OCI-LY7 (cell line): Measurements from ENCODE around the gene FADD. TPM values are rescaled to one million over a fixed set of nuclear protein-coding genes. Genes with fewer than 3 reads are reported as not detected.

ENCODE experiments used
- Bru-seq: library from RNA; stranded (reverse); fragments of 400-500 nt; gene quantifications from one replicate; lab custom pipeline; 2021; lab: Mats Ljungman, UMichigan
- BruChase-seq, 2 experiments: library from RNA; stranded (reverse); fragments of 400-500 nt; gene quantifications; one replicate each; lab custom pipeline; 2021; lab: Mats Ljungman, UMichigan
- BruUV-seq: library from RNA; stranded (reverse); fragments of 400-500 nt; replicated peaks from 2 replicates; lab custom pipeline; 2021; lab: Mats Ljungman, UMichigan
- CTCF ChIA-PET: fragments of 300-600 bp; sonication (Branson Sonifier 250); formaldehyde crosslinking; loops from one replicate; lab custom pipeline; 2022; ENCODE audit warnings: antibody characterized with exemption; ENCODE audit not compliant: unreplicated experiment; lab: Charles Lee
- POLR2A ChIA-PET: fragments of 300-600 bp; sonication (Branson Sonifier 250); formaldehyde crosslinking; loops from one replicate; lab custom pipeline; 2022; ENCODE audit warnings: antibody characterized with exemption; lab: Charles Lee
- DNase-seq: peaks from one replicate; pipeline ENCODE4 v3.0.0-alpha.2; 2015; ENCODE audit warnings: low spot score
- H2AFZ ChIP-seq: fragments of 200-600 bp; sonication (generic), shearing (Covaris generic); 2 replicates; pipeline ENCODE4 v1.6.1; 2014; ENCODE audit warnings: mild to moderate bottlenecking, antibody characterized with exemption, low read length, moderate library complexity
- H3K27ac ChIP-seq: fragments of 200-600 bp; sonication (generic); 2 replicates; pipeline ENCODE4 v1.5.1; 2014; ENCODE audit warnings: mixed run types, low read depth, mild to moderate bottlenecking, moderate library complexity, low read length, inconsistent platforms; ENCODE audit not compliant: poor library complexity, severe bottlenecking
- H3K36me3 ChIP-seq: fragments of 200-600 bp; sonication (generic); 2 replicates; pipeline ENCODE4 v1.6.1; 2014; ENCODE audit warnings: mild to moderate bottlenecking, antibody characterized with exemption, low read length, moderate library complexity, mixed read lengths; ENCODE audit not compliant: insufficient read depth
- H3K4me1 ChIP-seq: fragments of 200-600 bp; sonication (generic); 2 replicates; pipeline ENCODE4 v1.5.1; 2014; ENCODE audit warnings: mild to moderate bottlenecking, low read length; ENCODE audit not compliant: insufficient read depth, poor library complexity, severe bottlenecking
- H3K4me2 ChIP-seq: fragments of 200-600 bp; sonication (generic); 2 replicates; pipeline ENCODE4 v1.6.1; 2014; ENCODE audit warnings: mild to moderate bottlenecking, low read length
- H3K4me3 ChIP-seq: fragments of 200-600 bp; sonication (generic); 2 replicates; pipeline ENCODE4 v1.5.1; 2014; ENCODE audit warnings: mild to moderate bottlenecking, low read depth, low read length; ENCODE audit not compliant: poor library complexity, severe bottlenecking
- H3K79me2 ChIP-seq: fragments of 200-600 bp; sonication (generic); 2 replicates; pipeline ENCODE4 v1.6.1; 2016; ENCODE audit warnings: low read depth, mild to moderate bottlenecking, low read length, moderate library complexity, mixed read lengths; ENCODE audit not compliant: insufficient read depth
- H3K9me2 ChIP-seq: fragments of 200-600 bp; sonication (generic); 2 replicates; pipeline ENCODE4 v1.6.1; 2016; ENCODE audit warnings: mild to moderate bottlenecking, low read length, mixed read lengths; ENCODE audit not compliant: insufficient read depth
- H3K9me3 ChIP-seq: fragments of 200-600 bp; sonication (generic); 2 replicates; pipeline ENCODE4 v1.6.1; 2014; ENCODE audit warnings: mild to moderate bottlenecking, mixed run types, low read length, mixed read lengths
- H4K20me1 ChIP-seq: fragments of 200-600 bp; sonication (generic); 2 replicates; pipeline ENCODE4 v1.6.1; 2014; ENCODE audit warnings: mild to moderate bottlenecking, antibody characterized with exemption, low read length, moderate library complexity, mixed read lengths; ENCODE audit not compliant: insufficient read depth
- CTCF ChIP-seq: fragments of 200-600 bp; sonication (generic); conservative IDR thresholded peaks from 2 replicates; pipeline ENCODE4 v1.5.1; 2014; ENCODE audit warnings: mild to moderate bottlenecking, antibody characterized with exemption, low read length, moderate library complexity, mixed read lengths
- EZH2phosphoT487 ChIP-seq: fragments of 200-600 bp; sonication (generic); IDR thresholded peaks from 2 replicates; pipeline ENCODE4 v1.6.1; 2018; ENCODE audit warnings: low read depth, borderline replicate concordance, mild to moderate bottlenecking, mixed run types, antibody characterized with exemption, low read length, moderate library complexity, mixed read lengths
- intact Hi-C: fragments of 100-400 bp; cut with micrococcal nuclease; formaldehyde crosslinking; loops from one replicate; pipeline ENCODE4 v1.10.0; 2022; ENCODE audit not compliant: unreplicated experiment
- long read RNA-seq: library from polyadenylated mRNA; stranded (forward); transcript quantifications from one replicate; pipeline ENCODE4 v2.0.0, GENCODE V29; 2022
- total RNA-seq, 2 experiments: library from RNA; depleted of rRNA in 1 of 2; stranded (reverse); fragments of >200 nt in 1 of 2; shearing (Covaris generic) in 1 of 2; gene quantifications; 2 replicates each; pipeline ENCODE4 v1.2.3, GENCODE V29; 2014 to 2022

FADD gene, protein sequence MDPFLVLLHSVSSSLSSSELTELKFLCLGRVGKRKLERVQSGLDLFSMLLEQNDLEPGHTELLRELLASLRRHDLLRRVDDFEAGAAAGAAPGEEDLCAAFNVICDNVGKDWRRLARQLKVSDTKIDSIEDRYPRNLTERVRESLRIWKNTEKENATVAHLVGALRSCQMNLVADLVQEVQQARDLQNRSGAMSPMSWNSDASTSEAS
- total RNA-seq (2014; rRNA removed; shearing (Covaris generic)): 27.5 and 34.1 TPM in 2 replicates
- 26.7 and 32.9 TPM in 2 replicates for total RNA-seq (2022)
- Bru-seq, nascent RNA: percentile 80 among the genes with signal in this experiment
- percentile 66 among the genes with signal in this experiment for BruChase-seq, experiment 1, labeled RNA remaining after a 6-hour chase
- percentile 74 among the genes with signal in this experiment for BruChase-seq, experiment 2, labeled RNA remaining after a 2-hour chase
- long read RNA-seq, transcript FADD-201 (2 exons, 1,841 nt): major isoform, 72 of 76 reads
- long read RNA-seq, partial matches to known transcripts: 0 of 76 reads
- long read RNA-seq, other reads (novel, unspliced or antisense): 4 of 76 reads

DNA sequence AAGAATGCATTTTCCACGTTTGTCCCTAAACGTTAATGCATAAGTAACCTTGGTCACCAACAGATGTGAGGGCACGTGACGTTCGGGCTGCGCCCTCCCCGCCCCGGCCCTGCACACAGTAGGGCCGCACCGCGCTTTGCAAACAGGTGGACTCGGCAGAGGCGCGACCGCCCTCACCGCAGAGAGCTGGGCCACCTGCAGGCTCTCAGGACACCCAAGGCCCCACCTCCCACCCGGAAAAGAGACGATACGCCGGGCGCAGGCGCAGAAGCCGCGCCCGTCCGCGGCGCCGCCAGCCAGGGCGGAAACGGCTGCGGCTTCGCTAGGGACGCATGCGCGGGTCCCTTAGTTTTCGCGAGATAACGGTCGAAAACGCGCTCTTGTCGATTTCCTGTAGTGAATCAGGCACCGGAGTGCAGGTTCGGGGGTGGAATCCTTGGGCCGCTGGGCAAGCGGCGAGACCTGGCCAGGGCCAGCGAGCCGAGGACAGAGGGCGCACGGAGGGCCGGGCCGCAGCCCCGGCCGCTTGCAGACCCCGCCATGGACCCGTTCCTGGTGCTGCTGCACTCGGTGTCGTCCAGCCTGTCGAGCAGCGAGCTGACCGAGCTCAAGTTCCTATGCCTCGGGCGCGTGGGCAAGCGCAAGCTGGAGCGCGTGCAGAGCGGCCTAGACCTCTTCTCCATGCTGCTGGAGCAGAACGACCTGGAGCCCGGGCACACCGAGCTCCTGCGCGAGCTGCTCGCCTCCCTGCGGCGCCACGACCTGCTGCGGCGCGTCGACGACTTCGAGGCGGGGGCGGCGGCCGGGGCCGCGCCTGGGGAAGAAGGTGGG lies at the start of gene FADD:
TSS of gene FADD (plus strand) at position 377 of the 831 bp plus-strand sequence. CDS start at position 541, 164 bp downstream.
- CTCF ChIA-PET: interaction anchor here (1.0 kb wide), 1 partner anchor 27 kb away, joined by 3 read pairs; no protein-coding TSS in a partner anchor
- Histone ChIP-seq H3K9me2 (no peaks in the 10 kb centered on the region), H2AFZ (peak within 1 kb of the TSS; percentile 65; the same call in 1 of the 2 replicates), H3K4me2 (peak within 1 kb of the TSS; percentile 99), H3K79me2 (peaks cover 48% of the 10 kb centered on the region), H3K4me3 (peak within 1 kb of the TSS; percentile 93), H3K9me3 (no peaks in the 10 kb centered on the region), H3K36me3 (peaks cover 41% of the 10 kb centered on the region), H3K4me1 (peaks cover 22% of the 10 kb centered on the region), H4K20me1 (peaks cover 21% of the 10 kb centered on the region), H3K27ac (peak within 1 kb of the TSS; percentile 64)
- BruUV-seq: no TSS peak
- peak; percentile 96 for DNase-seq
- TF ChIP-seq CTCF (no peak), EZH2phosphoT487 (no peak)
- POLR2A ChIA-PET: no interaction called here
- intact Hi-C loops: loop anchor here (2.0 kb wide), 1 partner anchor 68 kb away; the partner anchor contains the start of gene PPFIA1

GRCh38 chr11:70155386-70155785 lies 47.7 kb upstream of the FADD start:
- ChIA-PET CTCF (no interaction called here), POLR2A (no interaction called here)

More at GRCh38 chr11:70155386-70155785, 47.7 kb upstream of the FADD start:
- Histone ChIP-seq H3K36me3 (no peaks in the 10 kb centered on the region), H3K27ac (no peak overlapping the region), H3K9me2 (no peaks in the 10 kb centered on the region), H3K4me2 (no peak overlapping the region), H3K9me3 (no peaks in the 10 kb centered on the region), H2AFZ (no peak overlapping the region), H3K4me1 (no peaks in the 10 kb centered on the region), H3K79me2 (no peaks in the 10 kb centered on the region), H4K20me1 (no peaks in the 10 kb centered on the region), H3K4me3 (no peak overlapping the region)
- TF ChIP-seq CTCF (no peak), EZH2phosphoT487 (no peak)
- no TSS peak for BruUV-seq
- no peak for DNase-seq
- intact Hi-C loops: no loop called here
